ENCODE results near the gene SERTAD1.

SERTAD1 gene

GRCh38 chr19:40403262-40403984, 22.4 kb downstream of the SERTAD1 start:
- DNase-seq (ENCODE audit: low spot score), result peak; percentile 44

GRCh38 chr19:40400559-40400958, 25.2 kb downstream of the SERTAD1 start:
- no peak for DNase-seq (ENCODE audit: low spot score)

GRCh38 chr19:40398417-40399131, 27.2 kb downstream of the SERTAD1 start:
- peak; percentile 59 for DNase-seq (ENCODE audit: low spot score)

- DNase-seq (ENCODE audit: low spot score), result no peak
Observed at GRCh38 chr19:40397568-40397906, 28.3 kb downstream of the SERTAD1 start.

- DNase-seq (ENCODE audit: low spot score), result no peak
Observed at GRCh38 chr19:40396886-40397567, 28.8 kb downstream of the SERTAD1 start.

- DNase-seq (ENCODE audit: low spot score), result no peak
Observed at GRCh38 chr19:40395956-40396355, 29.8 kb downstream of the SERTAD1 start.

- no peak for DNase-seq (ENCODE audit: low spot score)
Observed at GRCh38 chr19:40394816-40395210, 31.0 kb downstream of the SERTAD1 start.

GRCh38 chr19:40393894-40394815, 31.6 kb downstream of the SERTAD1 start:
- DNase-seq (ENCODE audit: low spot score), result no peak

- DNase-seq (ENCODE audit: low spot score), result no peak
Observed at GRCh38 chr19:40392894-40393517, 32.8 kb downstream of the SERTAD1 start.

GRCh38 chr19:40392123-40392522, 33.7 kb downstream of the SERTAD1 start:
- DNase-seq (ENCODE audit: low spot score), result no peak

GRCh38 chr19:40390084-40390742, 35.6 kb downstream of the SERTAD1 start, which contains the start of gene HIPK4:
TSS of gene HIPK4 (minus strand) at chr19:40390181. CDS start at chr19:40389902, 279 bp downstream.
- no peak for DNase-seq (ENCODE audit: low spot score)

- DNase-seq (ENCODE audit: low spot score), result no peak
Observed at GRCh38 chr19:40389404-40390083, 36.2 kb downstream of the SERTAD1 start.

- DNase-seq (ENCODE audit: low spot score), result no peak
Observed at GRCh38 chr19:40388481-40388880, 37.3 kb downstream of the SERTAD1 start.

GRCh38 chr19:40387155-40387554, 38.6 kb downstream of the SERTAD1 start:
- no peak for DNase-seq (ENCODE audit: low spot score)

- no peak for DNase-seq (ENCODE audit: low spot score)
Observed at GRCh38 chr19:40383668-40384248, 42.0 kb downstream of the SERTAD1 start.

GRCh38 chr19:40381321-40381720, 44.5 kb downstream of the SERTAD1 start:
- no peak for DNase-seq (ENCODE audit: low spot score)

GRCh38 chr19:40380199-40381037, 45.4 kb downstream of the SERTAD1 start:
- no peak for DNase-seq (ENCODE audit: low spot score)

- no peak for DNase-seq (ENCODE audit: low spot score)
Observed at GRCh38 chr19:40379446-40380198, 46.2 kb downstream of the SERTAD1 start.

Measured in hematopoietic multipotent progenitor cell treated with erythropoietin and hydrocortisone succinate and interleukin-3 and kit ligand, for 17 days (in vitro differentiated cells).